Trophoblast cell (in vitro differentiated cells and primary cell): ENCODE data around the gene CA7.

Source experiments
- DNase-seq, 2 donors: peaks; one replicate each; pipeline ENCODE4 v3.0.0-alpha.2; 2016
- H2AFZ ChIP-seq: 2 replicates; pipeline ENCODE4 v1.6.1; 2013; ENCODE audit warnings: low read length, moderate library complexity, mild to moderate bottlenecking; ENCODE audit not compliant: insufficient read depth, poor library complexity
- H2AK5ac ChIP-seq: 2 replicates; pipeline ENCODE4 v1.6.1; 2013; ENCODE audit warnings: mild to moderate bottlenecking, low read length
- H2BK120ac ChIP-seq: 2 replicates; pipeline ENCODE4 v1.6.1; 2013; ENCODE audit warnings: low read length, mild to moderate bottlenecking, moderate library complexity; ENCODE audit not compliant: insufficient read depth, poor library complexity
- H2BK12ac ChIP-seq: 2 replicates; pipeline ENCODE4 v1.6.1; 2013; ENCODE audit warnings: mild to moderate bottlenecking, low read length, moderate library complexity
- H2BK5ac ChIP-seq: 2 replicates; pipeline ENCODE4 v1.6.1; 2013; ENCODE audit warnings: low read length, low read depth, moderate library complexity, mild to moderate bottlenecking; ENCODE audit not compliant: poor library complexity
- H3K14ac ChIP-seq: 2 replicates; pipeline ENCODE4 v1.6.1; 2013; ENCODE audit warnings: mild to moderate bottlenecking, low read length
- H3K18ac ChIP-seq: 2 replicates; pipeline ENCODE4 v1.6.1; 2013; ENCODE audit warnings: mild to moderate bottlenecking, low read length
- H3K23ac ChIP-seq: 2 replicates; pipeline ENCODE4 v1.6.1; 2013; ENCODE audit warnings: low read length
- H3K27ac ChIP-seq: 2 replicates; pipeline ENCODE4 v1.5.1; 2013; ENCODE audit warnings: low read depth, mild to moderate bottlenecking, inconsistent platforms, low read length, moderate library complexity
- H3K27me3 ChIP-seq: 2 replicates; pipeline ENCODE4 v1.6.1; 2013; ENCODE audit warnings: inconsistent platforms, mild to moderate bottlenecking, low read length, moderate library complexity; ENCODE audit not compliant: insufficient read depth
- H3K36me3 ChIP-seq, 2 experiments: 1 replicate in 1 of 2; 2 replicates in 1 of 2; pipeline ENCODE4 v1.6.1; 2013; ENCODE audit warnings: low read length in 2 of 2, mild to moderate bottlenecking in 2 of 2, moderate library complexity in 1 of 2; ENCODE audit not compliant: insufficient read depth in 2 of 2, control insufficient read depth in 1 of 2
- H3K4ac ChIP-seq: 2 replicates; pipeline ENCODE4 v1.6.1; 2013; ENCODE audit warnings: low read depth, mild to moderate bottlenecking, low read length, moderate library complexity
- H3K4me1 ChIP-seq, 2 experiments: 1 replicate in 1 of 2; 2 replicates in 1 of 2; pipeline ENCODE4 v1.6.1; 2013; ENCODE audit warnings: low read length in 2 of 2, mild to moderate bottlenecking in 2 of 2, moderate library complexity in 1 of 2; ENCODE audit not compliant: insufficient read depth in 2 of 2, control insufficient read depth in 1 of 2
- H3K4me2 ChIP-seq: 2 replicates; pipeline ENCODE4 v1.6.1; 2013; ENCODE audit warnings: inconsistent platforms, mild to moderate bottlenecking, low read length, moderate library complexity
- H3K4me3 ChIP-seq: 2 replicates; pipeline ENCODE4 v1.5.1; 2013; ENCODE audit warnings: mild to moderate bottlenecking, low read depth, low read length, inconsistent platforms
- H3K79me1 ChIP-seq: one replicate; pipeline ENCODE4 v1.6.1; 2013; ENCODE audit warnings: low read length
- H3K79me2 ChIP-seq: 2 replicates; pipeline ENCODE4 v1.6.1; 2013; ENCODE audit warnings: low read length, mild to moderate bottlenecking; ENCODE audit not compliant: control insufficient read depth, insufficient read depth, poor library complexity
- H3K9ac ChIP-seq: 2 replicates; pipeline ENCODE4 v1.6.1; 2013; ENCODE audit warnings: mild to moderate bottlenecking, low read length
- H3K9me3 ChIP-seq: 2 replicates; pipeline ENCODE4 v1.6.1; 2013; ENCODE audit warnings: low read depth, mild to moderate bottlenecking, control low read depth, inconsistent platforms, low read length; ENCODE audit not compliant: insufficient read depth
- H4K12ac ChIP-seq: 2 replicates; pipeline ENCODE4 v1.6.1; 2013; ENCODE audit warnings: low read depth, mild to moderate bottlenecking, low read length, moderate library complexity
- H4K8ac ChIP-seq: 2 replicates; pipeline ENCODE4 v1.6.1; 2013; ENCODE audit warnings: low read depth, mild to moderate bottlenecking, low read length, moderate library complexity
- H4K91ac ChIP-seq: one replicate; pipeline ENCODE4 v1.6.1; 2013; ENCODE audit warnings: low read depth, mild to moderate bottlenecking, low read length, moderate library complexity
- WGBS: extraction: QIAGEN DNeasy Blood & Tissue Kit; methylation state at CpG from one replicate; pipeline ENCODE4 v1.1.7; 2013; ENCODE audit warnings: missing lambda C conversion rate; ENCODE audit not compliant: insufficient read length, insufficient coverage; ENCODE audit errors: extremely low coverage; 5-methylcytosine and 5-hydroxymethylcytosine counted together

Gene CA7

GRCh38 chr16:66845791-66846221 lies 1.6 kb downstream of the CA7 start:
- Histone ChIP-seq H2BK120ac (no peak overlapping the region), H3K9ac (no peak overlapping the region), H4K12ac (no peak overlapping the region), H3K79me2 (no peaks in the 10 kb centered on the region), H3K4ac (no peak overlapping the region), H3K4me2 (no peak overlapping the region), H3K14ac (no peak overlapping the region), H3K4me3 (no peak overlapping the region), H3K79me1 (no peaks in the 10 kb centered on the region), H2BK5ac (no peak overlapping the region), H3K36me3 (no peaks in the 10 kb centered on the region), H4K91ac (no peak overlapping the region), H3K27me3 (peaks cover 40% of the 10 kb centered on the region), H2AK5ac (no peak overlapping the region), H3K27ac (no peak overlapping the region), H3K23ac (no peak overlapping the region), H3K4me1 (peaks cover 6 to 7% of the 10 kb centered on the region in 2 experiments), H3K9me3 (peaks cover 7% of the 10 kb centered on the region), H4K8ac (no peak overlapping the region), H3K18ac (no peak overlapping the region), H2AFZ (no peak overlapping the region), H2BK12ac (no peak overlapping the region)
- peak in 1 of 2 donors; percentile 7 for DNase-seq
- no CpG with 5 or more reads among the region's 9 CpGs for WGBS

- Histone ChIP-seq H3K27me3 (peaks cover 40% of the 10 kb centered on the region), H3K14ac (no peak overlapping the region), H4K91ac (no peak overlapping the region), H3K27ac (no peak overlapping the region), H4K12ac (no peak overlapping the region), H2AFZ (no peak overlapping the region), H2AK5ac (no peak overlapping the region), H3K4me1 (peaks cover 6 to 7% of the 10 kb centered on the region in 2 experiments), H2BK120ac (no peak overlapping the region), H3K23ac (no peak overlapping the region), H3K79me1 (no peaks in the 10 kb centered on the region), H3K9me3 (peaks cover 7% of the 10 kb centered on the region), H4K8ac (no peak overlapping the region), H3K4me2 (no peak overlapping the region), H3K4ac (no peak overlapping the region), H3K4me3 (no peak overlapping the region), H3K79me2 (no peaks in the 10 kb centered on the region), H3K36me3 (no peaks in the 10 kb centered on the region), H3K9ac (no peak overlapping the region), H3K18ac (no peak overlapping the region), H2BK12ac (no peak overlapping the region), H2BK5ac (no peak overlapping the region)
- no CpG with 5 or more reads among the region's 1 CpG for WGBS
- DNase-seq: no peak
These were observed 2.1 kb downstream of the CA7 start for GRCh38 chr16:66846266-66846665.

GRCh38 chr16:66846831-66847230 lies 2.6 kb downstream of the CA7 start:
- no peak overlapping the region for H2BK120ac ChIP-seq
- H4K91ac ChIP-seq: no peak overlapping the region
- no peak overlapping the region for H3K27ac ChIP-seq
- no peak overlapping the region for H2BK12ac ChIP-seq
- no peaks in the 10 kb centered on the region for H3K79me1 ChIP-seq
- H3K4me2 ChIP-seq: no peak overlapping the region
- peaks cover 7% of the 10 kb centered on the region for H3K9me3 ChIP-seq
- no peak for DNase-seq
- no peak overlapping the region for H3K18ac ChIP-seq
- WGBS: no CpG with 5 or more reads among the region's 6 CpGs
- H3K36me3 ChIP-seq: no peaks in the 10 kb centered on the region
- H3K4ac ChIP-seq: no peak overlapping the region
- H3K9ac ChIP-seq: no peak overlapping the region
- no peak overlapping the region for H4K8ac ChIP-seq
- no peak overlapping the region for H3K14ac ChIP-seq
- H4K12ac ChIP-seq: no peak overlapping the region
- no peak overlapping the region for H2BK5ac ChIP-seq
- H3K23ac ChIP-seq: no peak overlapping the region
- peaks cover 40% of the 10 kb centered on the region for H3K27me3 ChIP-seq
- no peak overlapping the region for H2AK5ac ChIP-seq
- no peak overlapping the region for H2AFZ ChIP-seq
- H3K79me2 ChIP-seq: no peaks in the 10 kb centered on the region
- H3K4me3 ChIP-seq: no peak overlapping the region
- H3K4me1 ChIP-seq: peaks cover 6 to 7% of the 10 kb centered on the region in 2 experiments

GRCh38 chr16:66847533-66848067 lies 3.4 kb downstream of the CA7 start:
- no CpG with 5 or more reads among the region's 6 CpGs for WGBS

More at GRCh38 chr16:66847533-66848067, 3.4 kb downstream of the CA7 start:
- Histone ChIP-seq H3K23ac (no peak overlapping the region), H3K79me2 (no peaks in the 10 kb centered on the region), H3K18ac (no peak overlapping the region), H3K4ac (no peak overlapping the region), H3K9me3 (peaks cover 7% of the 10 kb centered on the region), H4K8ac (no peak overlapping the region), H3K4me3 (no peak overlapping the region), H4K12ac (no peak overlapping the region), H3K4me1 (peaks cover 6 to 7% of the 10 kb centered on the region in 2 experiments), H3K36me3 (no peaks in the 10 kb centered on the region), H2AFZ (no peak overlapping the region), H2BK12ac (no peak overlapping the region), H3K4me2 (no peak overlapping the region), H3K9ac (no peak overlapping the region), H3K14ac (no peak overlapping the region), H3K27me3 (peaks cover 37% of the 10 kb centered on the region), H2AK5ac (no peak overlapping the region), H3K27ac (no peak overlapping the region), H3K79me1 (no peaks in the 10 kb centered on the region), H2BK120ac (no peak overlapping the region), H2BK5ac (no peak overlapping the region), H4K91ac (no peak overlapping the region)
- no peak for DNase-seq
